ENCODE measurements around the gene WWOX. TPM values are rescaled to one million over a fixed set of nuclear protein-coding genes. Genes with fewer than 3 reads are reported as not detected.

Gene WWOX
- total and polyA plus RNA-seq, 2 of the 4 experiments (the other 2 are of a cell fraction): 2.7 to 5.4 TPM

DNA sequence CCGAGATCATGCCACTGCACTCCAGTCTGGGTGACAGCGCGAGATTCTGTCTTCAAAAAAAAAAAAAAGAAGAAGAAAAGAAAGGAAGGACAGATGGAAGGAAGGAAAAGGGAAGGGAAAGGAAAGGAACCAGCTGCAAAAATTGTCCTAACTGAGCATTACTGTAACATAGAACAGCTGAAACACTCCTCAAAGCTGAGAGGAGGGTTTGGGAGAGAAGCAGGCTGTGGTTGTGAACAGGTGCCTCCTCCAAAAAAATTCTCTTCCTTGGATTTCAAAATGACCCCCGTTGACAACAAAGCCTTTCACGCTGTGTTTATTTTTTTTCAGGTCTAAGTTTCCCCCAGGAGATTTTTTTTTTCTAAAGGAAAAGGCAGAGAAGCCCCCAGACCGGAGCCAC is 541.4 kb downstream of the WWOX start:
- H3K27ac ChIP-seq (ENCODE audit: insufficient read depth, low read length): no peak overlapping the region
- no peaks in the 10 kb centered on the region for H3K9me1 ChIP-seq (ENCODE audit: insufficient read depth, low read length)
- no peak overlapping the region for H3K4ac ChIP-seq (ENCODE audit: low read depth, low read length)
- H2BK120ac ChIP-seq (ENCODE audit: low read depth, low read length): no peak overlapping the region
- POLR2A ChIA-PET (ENCODE audit: unreplicated experiment): no interaction called here
- no peaks in the 10 kb centered on the region for H3K27me3 ChIP-seq (ENCODE audit: control insufficient read depth, insufficient read depth, low read length)
- no peaks in the 10 kb centered on the region for H4K20me1 ChIP-seq (ENCODE audit: insufficient read depth, low read length)
- no peak overlapping the region for H4K8ac ChIP-seq (ENCODE audit: low read depth in 2 of 2, low read length in 2 of 2)
- no peak overlapping the region for H3K56ac ChIP-seq (ENCODE audit: extremely low read depth, insufficient read depth, low read length)
- no peak for DNase-seq
- CTCF ChIA-PET: no interaction called here
- H2AK9ac ChIP-seq (replicated peaks; ENCODE audit: low read depth, low read length, poor library complexity): no peak overlapping the region
- no peak overlapping the region for H4K5ac ChIP-seq (ENCODE audit: low read depth, low read length)
- no peak overlapping the region for H2BK20ac ChIP-seq (ENCODE audit: low read depth, low read length)
- H3K4me1 ChIP-seq (ENCODE audit: control insufficient read depth, insufficient read depth, low read length): no peaks in the 10 kb centered on the region
- H3K9me3 ChIP-seq (ENCODE audit: control insufficient read depth, insufficient read depth, low read length): peaks cover 23% of the 10 kb centered on the region
- no peak overlapping the region for H2AFZ ChIP-seq (replicated peaks; ENCODE audit: low read length, poor library complexity)
- H3K36me3 ChIP-seq (ENCODE audit: control insufficient read depth, insufficient read depth, low read length): no peaks in the 10 kb centered on the region
- BruUV-seq (replicated peaks): no TSS peak
- H3K23ac ChIP-seq (ENCODE audit: low read depth, low read length): no peak overlapping the region
- H2AK5ac ChIP-seq (ENCODE audit: low read depth, low read length): no peak overlapping the region
- TF ChIP-seq FOS (IDR thresholded peaks at IDR 0.05; ENCODE audit: low read depth, low read length) (no peak), CEBPB (IDR thresholded peaks at IDR 0.05; ENCODE audit: low read depth, low read length) (no peak), RAD21 (IDR thresholded peaks at IDR 0.05; ENCODE audit: low read length) (no peak), POLR2A (IDR thresholded peaks at IDR 0.05; ENCODE audit: low read depth, low read length) (no peak), BHLHE40 (IDR thresholded peaks at IDR 0.05; ENCODE audit: low read depth, low read length) (no peak), RFX5 (IDR thresholded peaks at IDR 0.05; ENCODE audit: low read depth, low read length) (no peak), MAZ (IDR thresholded peaks at IDR 0.05; ENCODE audit: borderline replicate concordance, low read depth, low read length) (no peak), NFE2L2 (IDR thresholded peaks at IDR 0.05; ENCODE audit: low read depth, low read length) (no peak), SMC3 (IDR thresholded peaks at IDR 0.05; ENCODE audit: low read depth, low read length) (no peak), RCOR1 (IDR thresholded peaks at IDR 0.05; ENCODE audit: insufficient replicate concordance, low read length) (no peak), CHD1 (IDR thresholded peaks at IDR 0.05; ENCODE audit: low read depth, low read length) (no peak), MXI1 (IDR thresholded peaks at IDR 0.05; ENCODE audit: borderline replicate concordance, low read depth, low read length) (no peak)
- TF ChIP-seq, protein P1, sequence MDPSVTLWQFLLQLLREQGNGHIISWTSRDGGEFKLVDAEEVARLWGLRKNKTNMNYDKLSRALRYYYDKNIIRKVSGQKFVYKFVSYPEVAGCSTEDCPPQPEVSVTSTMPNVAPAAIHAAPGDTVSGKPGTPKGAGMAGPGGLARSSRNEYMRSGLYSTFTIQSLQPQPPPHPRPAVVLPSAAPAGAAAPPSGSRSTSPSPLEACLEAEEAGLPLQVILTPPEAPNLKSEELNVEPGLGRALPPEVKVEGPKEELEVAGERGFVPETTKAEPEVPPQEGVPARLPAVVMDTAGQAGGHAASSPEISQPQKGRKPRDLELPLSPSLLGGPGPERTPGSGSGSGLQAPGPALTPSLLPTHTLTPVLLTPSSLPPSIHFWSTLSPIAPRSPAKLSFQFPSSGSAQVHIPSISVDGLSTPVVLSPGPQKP (IDR thresholded peaks at IDR 0.05; ENCODE audit: borderline replicate concordance, low read depth, low read length): no peak
- TF ChIP-seq, protein P2, sequence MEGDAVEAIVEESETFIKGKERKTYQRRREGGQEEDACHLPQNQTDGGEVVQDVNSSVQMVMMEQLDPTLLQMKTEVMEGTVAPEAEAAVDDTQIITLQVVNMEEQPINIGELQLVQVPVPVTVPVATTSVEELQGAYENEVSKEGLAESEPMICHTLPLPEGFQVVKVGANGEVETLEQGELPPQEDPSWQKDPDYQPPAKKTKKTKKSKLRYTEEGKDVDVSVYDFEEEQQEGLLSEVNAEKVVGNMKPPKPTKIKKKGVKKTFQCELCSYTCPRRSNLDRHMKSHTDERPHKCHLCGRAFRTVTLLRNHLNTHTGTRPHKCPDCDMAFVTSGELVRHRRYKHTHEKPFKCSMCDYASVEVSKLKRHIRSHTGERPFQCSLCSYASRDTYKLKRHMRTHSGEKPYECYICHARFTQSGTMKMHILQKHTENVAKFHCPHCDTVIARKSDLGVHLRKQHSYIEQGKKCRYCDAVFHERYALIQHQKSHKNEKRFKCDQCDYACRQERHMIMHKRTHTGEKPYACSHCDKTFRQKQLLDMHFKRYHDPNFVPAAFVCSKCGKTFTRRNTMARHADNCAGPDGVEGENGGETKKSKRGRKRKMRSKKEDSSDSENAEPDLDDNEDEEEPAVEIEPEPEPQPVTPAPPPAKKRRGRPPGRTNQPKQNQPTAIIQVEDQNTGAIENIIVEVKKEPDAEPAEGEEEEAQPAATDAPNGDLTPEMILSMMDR (conservative IDR thresholded peaks at IDR 0.05; ENCODE audit: low read depth, low read length): no peak
- TF ChIP-seq, protein P3, sequence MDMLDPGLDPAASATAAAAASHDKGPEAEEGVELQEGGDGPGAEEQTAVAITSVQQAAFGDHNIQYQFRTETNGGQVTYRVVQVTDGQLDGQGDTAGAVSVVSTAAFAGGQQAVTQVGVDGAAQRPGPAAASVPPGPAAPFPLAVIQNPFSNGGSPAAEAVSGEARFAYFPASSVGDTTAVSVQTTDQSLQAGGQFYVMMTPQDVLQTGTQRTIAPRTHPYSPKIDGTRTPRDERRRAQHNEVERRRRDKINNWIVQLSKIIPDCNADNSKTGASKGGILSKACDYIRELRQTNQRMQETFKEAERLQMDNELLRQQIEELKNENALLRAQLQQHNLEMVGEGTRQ (IDR thresholded peaks at IDR 0.05; ENCODE audit: low read depth, low read length): no peak
- H3K4me3 ChIP-seq (ENCODE audit: insufficient read depth, low read depth, low read length): no peak overlapping the region
- H3K4me2 ChIP-seq (ENCODE audit: low read depth, low read length): no peak overlapping the region
- H4K91ac ChIP-seq (ENCODE audit: insufficient read depth, low read depth, low read length): no peak overlapping the region
- dilution Hi-C loops (cut with HindIII; ENCODE audit: low sequenced_read_pairs, unreplicated experiment) (no loop called here), intact Hi-C loops (cut with micrococcal nuclease) (no loop called here), in situ Hi-C loops (cut with MboI; ENCODE audit: low sequenced_read_pairs) (no loop called here)
- H2BK5ac ChIP-seq (ENCODE audit: low read depth, low read length, poor library complexity, severe bottlenecking): no peak overlapping the region
- H3K14ac ChIP-seq (replicated peaks; ENCODE audit: low read depth, low read length): no peak overlapping the region
- no peaks in the 10 kb centered on the region for H3K79me1 ChIP-seq (ENCODE audit: low read depth in 1 of 2, low read length in 2 of 2)
- H2BK15ac ChIP-seq (ENCODE audit: low read depth, low read length): no peak overlapping the region
- no CpG with 5 or more reads among the region's 6 CpGs for WGBS, 2 experiments (ENCODE audit: extremely low coverage in 2 of 2, insufficient read length in 1 of 2)
- no peak for ATAC-seq (ENCODE audit: low read depth)
- no peak overlapping the region for H3K18ac ChIP-seq (ENCODE audit: low read depth, low read length)
- H3K9ac ChIP-seq (ENCODE audit: low read depth, low read length): no peak overlapping the region
